AG09319 (cell line): ENCODE results near the gene NTF4.

Experiments
- DNase-seq: peaks from one replicate; pipeline ENCODE4 v3.0.0-alpha.2; 2010; ENCODE audit warnings: low read depth; ENCODE audit errors: extremely low read depth
- CTCF ChIP-seq: IDR thresholded peaks from 2 replicates; pipeline ENCODE4 v1.5.1; 2011; ENCODE audit warnings: low read depth, mild to moderate bottlenecking, inconsistent platforms, low read length, moderate library complexity

NTF4 gene

GRCh38 chr19:49017041-49017665 is 47.5 kb downstream of the NTF4 start, which contains the start of gene LHB:
Gene LHB (minus strand): TSS chr19:49017091. CDS start chr19:49017081, 10 bp downstream.
- TF ChIP-seq CTCF: no peak
- no peak for DNase-seq

GRCh38 chr19:49016067-49016839 is 48.4 kb downstream of the NTF4 start:
- TF ChIP-seq CTCF: no peak
- DNase-seq: no peak

- no peak for DNase-seq
- TF ChIP-seq CTCF: no peak
Measured at GRCh38 chr19:49014870-49015255, 49.8 kb downstream of the NTF4 start.

- no peak for TF ChIP-seq CTCF
- DNase-seq: no peak
Measured at GRCh38 chr19:49014123-49014869, 50.3 kb downstream of the NTF4 start.

GRCh38 chr19:49011194-49011593 is 53.4 kb downstream of the NTF4 start:
- TF ChIP-seq CTCF: no peak
- DNase-seq: no peak
